ENCODE measurements around the gene ANKRD13C. TPM values are rescaled to one million over a fixed set of nuclear protein-coding genes. Genes with fewer than 3 reads are reported as not detected.

Gene ANKRD13C, protein sequence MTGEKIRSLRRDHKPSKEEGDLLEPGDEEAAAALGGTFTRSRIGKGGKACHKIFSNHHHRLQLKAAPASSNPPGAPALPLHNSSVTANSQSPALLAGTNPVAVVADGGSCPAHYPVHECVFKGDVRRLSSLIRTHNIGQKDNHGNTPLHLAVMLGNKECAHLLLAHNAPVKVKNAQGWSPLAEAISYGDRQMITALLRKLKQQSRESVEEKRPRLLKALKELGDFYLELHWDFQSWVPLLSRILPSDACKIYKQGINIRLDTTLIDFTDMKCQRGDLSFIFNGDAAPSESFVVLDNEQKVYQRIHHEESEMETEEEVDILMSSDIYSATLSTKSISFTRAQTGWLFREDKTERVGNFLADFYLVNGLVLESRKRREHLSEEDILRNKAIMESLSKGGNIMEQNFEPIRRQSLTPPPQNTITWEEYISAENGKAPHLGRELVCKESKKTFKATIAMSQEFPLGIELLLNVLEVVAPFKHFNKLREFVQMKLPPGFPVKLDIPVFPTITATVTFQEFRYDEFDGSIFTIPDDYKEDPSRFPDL
- total RNA-seq (2014; rRNA removed; shearing (Covaris generic)), result 44.9 and 48.8 TPM in 2 replicates

DNA sequence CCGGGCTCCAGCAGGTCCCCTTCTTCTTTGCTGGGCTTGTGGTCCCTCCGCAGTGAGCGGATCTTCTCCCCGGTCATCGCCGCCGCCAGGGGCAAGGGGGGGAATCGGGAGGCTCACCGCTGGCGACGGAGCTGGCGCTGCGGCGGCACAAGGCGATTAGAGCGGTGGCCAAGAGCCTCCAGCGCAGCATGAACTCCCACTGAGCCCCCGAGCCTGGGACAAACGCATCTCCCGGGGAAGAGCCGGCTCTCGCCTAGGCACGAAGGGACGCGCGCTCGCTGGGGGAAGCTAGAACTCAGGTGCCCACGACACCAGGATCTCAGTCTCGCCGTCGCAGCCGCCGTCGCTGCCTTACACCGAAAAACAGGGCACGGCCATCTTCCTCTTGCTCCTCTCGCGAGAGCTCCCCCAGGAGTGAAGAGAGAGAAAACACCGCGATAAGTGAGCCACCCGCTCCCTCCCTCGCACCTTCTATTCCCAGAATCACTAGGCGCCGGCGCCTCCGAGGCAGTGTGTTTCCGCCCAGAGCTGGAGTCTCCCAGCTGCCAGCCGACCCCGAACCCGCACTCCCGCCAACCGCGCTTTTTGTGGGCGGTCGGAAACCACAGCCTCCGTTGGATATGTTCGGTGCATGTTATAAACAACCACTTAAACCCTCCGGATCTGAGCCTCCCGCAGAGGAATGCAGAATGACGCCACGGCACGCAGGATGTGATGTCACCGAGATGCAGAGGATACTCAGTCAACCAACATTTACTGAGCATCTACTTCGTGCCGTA is at the start of gene ANKRD13C:
ANKRD13C (minus strand) TSS at position 391 of the 779 bp plus-strand sequence; CDS start at position 77, 314 bp downstream.
- no peaks in the 10 kb centered on the region for H3K9me3 ChIP-seq (replicated peaks)
- H3K4me3 ChIP-seq, result peak within 1 kb of the TSS; percentile 90
- peak within 1 kb of the TSS; percentile 97 for H3K27ac ChIP-seq
- peaks cover 17% of the 10 kb centered on the region for H3K4me1 ChIP-seq (replicated peaks)
- peak; percentile 95 to 98 for DNase-seq (ENCODE audit: low read depth in 1 of 2, low spot score in 2 of 2)
- H3K36me3 ChIP-seq, result peaks cover 42% of the 10 kb centered on the region
- H3K27me3 ChIP-seq (replicated peaks), result no peaks in the 10 kb centered on the region

GRCh38 chr1:70403759-70404158 is 49.2 kb upstream of the ANKRD13C start:
- Histone ChIP-seq H3K4me3 (no peak overlapping the region), H3K9me3 (replicated peaks) (no peaks in the 10 kb centered on the region), H3K27ac (no peak overlapping the region), H3K4me1 (replicated peaks) (no peaks in the 10 kb centered on the region), H3K36me3 (no peaks in the 10 kb centered on the region), H3K27me3 (replicated peaks) (peaks cover 9% of the 10 kb centered on the region; the same call in 1 of the 2 replicates)
- no peak for DNase-seq (ENCODE audit: low read depth in 1 of 2, low spot score in 2 of 2)

DNA sequence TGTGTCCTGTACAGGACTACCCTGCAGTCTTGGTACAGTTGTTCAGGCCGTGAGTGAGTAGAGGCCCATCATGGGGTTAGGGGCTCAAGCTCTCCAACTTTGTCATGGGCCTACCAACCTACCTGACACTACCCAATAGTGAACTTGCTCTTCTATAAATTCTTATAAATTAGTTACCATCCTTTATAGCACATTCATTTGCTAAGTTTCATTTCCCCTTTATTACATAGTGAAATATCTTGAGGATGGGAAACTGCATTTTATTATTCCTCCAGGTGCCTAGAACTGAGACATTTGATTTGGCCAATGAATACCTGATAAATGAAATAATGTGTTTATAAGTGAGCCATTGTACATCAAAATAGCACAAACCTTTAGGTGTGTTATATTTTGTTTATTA is 47.5 kb upstream of the ANKRD13C start:
- no peak overlapping the region for H3K4me3 ChIP-seq
- H3K27ac ChIP-seq, result no peak overlapping the region
- H3K9me3 ChIP-seq (replicated peaks), result no peaks in the 10 kb centered on the region
- DNase-seq (ENCODE audit: low read depth in 1 of 2, low spot score in 2 of 2), result no peak
- peaks cover 9% of the 10 kb centered on the region; the same call in 1 of the 2 replicates for H3K27me3 ChIP-seq (replicated peaks)
- H3K4me1 ChIP-seq (replicated peaks), result no peaks in the 10 kb centered on the region
- no peaks in the 10 kb centered on the region for H3K36me3 ChIP-seq

DNA sequence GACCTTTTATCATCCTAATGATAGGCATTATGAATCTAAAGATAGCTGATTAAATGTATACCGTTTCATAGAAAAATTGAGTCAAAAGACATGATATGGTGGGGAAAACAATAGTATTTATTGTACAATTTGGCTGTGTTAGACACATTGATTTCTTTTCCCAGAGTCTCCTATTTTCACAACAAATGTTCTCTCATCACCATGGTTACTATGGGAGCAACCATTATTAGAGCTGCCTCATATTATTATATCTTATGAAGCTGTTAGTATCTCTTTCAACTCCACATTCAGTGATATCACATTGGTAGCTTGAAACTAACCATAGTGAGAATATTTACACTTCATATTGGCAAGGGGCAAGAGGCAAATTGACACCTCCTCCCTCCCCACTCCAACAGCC is 45.8 kb upstream of the ANKRD13C start:
- no peak for DNase-seq (ENCODE audit: low read depth in 1 of 2, low spot score in 2 of 2)
- H3K36me3 ChIP-seq, result no peaks in the 10 kb centered on the region
- H3K9me3 ChIP-seq (replicated peaks), result no peaks in the 10 kb centered on the region; the same call in 1 of the 2 replicates
- H3K4me1 ChIP-seq (replicated peaks), result no peaks in the 10 kb centered on the region
- H3K27me3 ChIP-seq (replicated peaks), result peaks cover 6% of the 10 kb centered on the region; the same call in 1 of the 2 replicates
- no peak overlapping the region for H3K27ac ChIP-seq
- H3K4me3 ChIP-seq, result no peak overlapping the region

DNA sequence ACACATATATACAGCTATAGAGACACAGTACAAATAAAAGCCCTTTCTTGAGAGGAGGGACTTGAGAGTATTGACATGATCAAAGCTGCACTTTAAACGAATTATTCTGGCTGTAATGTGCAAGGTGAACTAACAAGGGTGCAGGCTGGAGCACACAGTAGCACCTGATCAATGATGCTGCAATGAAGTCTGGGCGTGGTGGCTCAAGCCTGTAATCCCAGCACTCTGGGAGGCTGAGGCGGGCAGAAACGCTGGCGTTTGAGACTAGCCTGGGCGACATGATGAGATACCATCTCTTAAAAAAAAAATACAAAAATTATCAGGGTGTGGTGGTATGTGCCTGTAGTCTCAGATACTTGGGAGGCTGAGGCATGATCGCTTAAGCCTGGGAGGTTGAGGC is 42.5 kb upstream of the ANKRD13C start:
- H3K4me3 ChIP-seq, result no peak overlapping the region
- peaks cover 4% of the 10 kb centered on the region; the same call in 1 of the 2 replicates for H3K27me3 ChIP-seq (replicated peaks)
- no peak overlapping the region for H3K27ac ChIP-seq
- no peaks in the 10 kb centered on the region for H3K36me3 ChIP-seq
- no peak for DNase-seq (ENCODE audit: low read depth in 1 of 2, low spot score in 2 of 2)
- H3K4me1 ChIP-seq (replicated peaks), result no peaks in the 10 kb centered on the region
- no peaks in the 10 kb centered on the region; the same call in 1 of the 2 replicates for H3K9me3 ChIP-seq (replicated peaks)

GRCh38 chr1:70396607-70397006 is 42.1 kb upstream of the ANKRD13C start:
- H3K36me3 ChIP-seq, result no peaks in the 10 kb centered on the region
- H3K27ac ChIP-seq, result no peak overlapping the region
- H3K4me1 ChIP-seq (replicated peaks), result no peaks in the 10 kb centered on the region
- H3K9me3 ChIP-seq (replicated peaks), result no peaks in the 10 kb centered on the region; the same call in 1 of the 2 replicates
- H3K27me3 ChIP-seq (replicated peaks), result peaks cover 4% of the 10 kb centered on the region; the same call in 1 of the 2 replicates
- DNase-seq (ENCODE audit: low read depth in 1 of 2, low spot score in 2 of 2), result no peak
- H3K4me3 ChIP-seq, result no peak overlapping the region

GRCh38 chr1:70392626-70393025 is 38.1 kb upstream of the ANKRD13C start:
- no peak overlapping the region for H3K27ac ChIP-seq
- no peaks in the 10 kb centered on the region for H3K36me3 ChIP-seq
- H3K4me3 ChIP-seq, result no peak overlapping the region
- H3K4me1 ChIP-seq (replicated peaks), result no peaks in the 10 kb centered on the region
- no peaks in the 10 kb centered on the region; the same call in 1 of the 2 replicates for H3K9me3 ChIP-seq (replicated peaks)
- DNase-seq (ENCODE audit: low read depth in 1 of 2, low spot score in 2 of 2), result no peak
- H3K27me3 ChIP-seq (replicated peaks), result no peaks in the 10 kb centered on the region; the same call in 1 of the 2 replicates

GRCh38 chr1:70387507-70387906 is 33.0 kb upstream of the ANKRD13C start:
- no peak overlapping the region for H3K27ac ChIP-seq
- H3K4me1 ChIP-seq (replicated peaks), result no peaks in the 10 kb centered on the region
- H3K4me3 ChIP-seq, result no peak overlapping the region
- no peaks in the 10 kb centered on the region for H3K36me3 ChIP-seq
- DNase-seq (ENCODE audit: low read depth in 1 of 2, low spot score in 2 of 2), result no peak
- H3K27me3 ChIP-seq (replicated peaks), result no peaks in the 10 kb centered on the region; the same call in 1 of the 2 replicates
- H3K9me3 ChIP-seq (replicated peaks), result no peaks in the 10 kb centered on the region

DNA sequence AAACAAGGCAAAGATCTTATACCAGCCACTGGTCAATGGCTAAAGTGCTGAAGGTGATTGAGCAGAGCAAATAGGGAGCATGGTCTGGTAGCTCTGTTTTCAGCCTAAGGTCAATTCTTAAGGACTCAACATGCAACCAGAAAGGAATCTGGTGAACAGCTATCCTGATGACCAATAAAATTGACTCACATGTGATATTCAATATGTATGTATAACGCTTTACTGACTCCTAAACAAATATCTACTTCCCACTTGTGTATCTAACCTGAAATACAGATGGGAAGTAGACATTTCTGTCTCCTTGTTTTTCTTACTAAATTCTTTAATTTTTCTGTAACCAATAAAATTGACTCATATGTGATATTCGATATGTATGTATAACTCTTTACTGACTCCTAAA is 31.6 kb upstream of the ANKRD13C start:
- no peak for DNase-seq (ENCODE audit: low read depth in 1 of 2, low spot score in 2 of 2)
- no peak overlapping the region for H3K27ac ChIP-seq
- H3K4me3 ChIP-seq, result no peak overlapping the region
- no peaks in the 10 kb centered on the region for H3K9me3 ChIP-seq (replicated peaks)
- H3K4me1 ChIP-seq (replicated peaks), result no peaks in the 10 kb centered on the region
- no peaks in the 10 kb centered on the region; the same call in 1 of the 2 replicates for H3K27me3 ChIP-seq (replicated peaks)
- H3K36me3 ChIP-seq, result no peaks in the 10 kb centered on the region

- Histone ChIP-seq H3K36me3 (no peaks in the 10 kb centered on the region), H3K27ac (no peak overlapping the region), H3K4me1 (replicated peaks) (no peaks in the 10 kb centered on the region), H3K27me3 (replicated peaks) (no peaks in the 10 kb centered on the region; the same call in 1 of the 2 replicates), H3K4me3 (no peak overlapping the region), H3K9me3 (replicated peaks) (no peaks in the 10 kb centered on the region)
- no peak for DNase-seq (ENCODE audit: low read depth in 1 of 2, low spot score in 2 of 2)
These were observed 31.0 kb upstream of the ANKRD13C start for GRCh38 chr1:70385477-70385876.

GRCh38 chr1:70384542-70384941 is 30.0 kb upstream of the ANKRD13C start:
- H3K4me1 ChIP-seq (replicated peaks), result no peaks in the 10 kb centered on the region

DNA sequence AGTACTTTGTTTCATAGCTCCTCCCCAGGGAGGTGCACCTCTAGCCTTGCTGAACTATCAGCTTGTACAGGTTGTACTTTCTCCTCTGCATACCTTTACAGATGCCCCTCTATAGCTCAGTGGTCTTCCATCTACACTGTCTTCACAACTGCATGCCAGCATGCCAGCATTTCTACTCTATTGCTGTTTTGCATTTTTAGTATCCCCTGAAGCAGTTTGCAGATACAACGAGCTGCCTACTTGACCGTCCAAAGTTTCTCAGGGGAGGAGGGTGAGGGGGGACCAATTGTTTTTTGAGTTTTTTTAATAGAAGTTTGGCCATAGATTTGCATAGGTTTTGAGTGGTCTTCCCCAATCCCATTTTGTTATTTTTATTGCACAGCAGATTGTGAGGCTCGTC is 29.0 kb upstream of the ANKRD13C start:
- Histone ChIP-seq H3K4me3 (no peak overlapping the region), H3K27me3 (replicated peaks) (no peaks in the 10 kb centered on the region), H3K27ac (no peak overlapping the region), H3K36me3 (no peaks in the 10 kb centered on the region), H3K4me1 (replicated peaks) (no peaks in the 10 kb centered on the region), H3K9me3 (replicated peaks) (no peaks in the 10 kb centered on the region)
- DNase-seq (ENCODE audit: low read depth in 1 of 2, low spot score in 2 of 2), result no peak

More at GRCh38 chr1:70384542-70384941, 30.0 kb upstream of the ANKRD13C start:
- H3K4me3 ChIP-seq, result no peak overlapping the region
- no peak for DNase-seq (ENCODE audit: low read depth in 1 of 2, low spot score in 2 of 2)
- no peaks in the 10 kb centered on the region; the same call in 1 of the 2 replicates for H3K27me3 ChIP-seq (replicated peaks)
- H3K9me3 ChIP-seq (replicated peaks), result no peaks in the 10 kb centered on the region
- H3K36me3 ChIP-seq, result no peaks in the 10 kb centered on the region
- no peak overlapping the region for H3K27ac ChIP-seq

- H3K27me3 ChIP-seq (replicated peaks), result no peaks in the 10 kb centered on the region
- H3K4me3 ChIP-seq, result no peak overlapping the region
- H3K9me3 ChIP-seq (replicated peaks), result no peaks in the 10 kb centered on the region
- no peaks in the 10 kb centered on the region for H3K36me3 ChIP-seq
- no peak for DNase-seq (ENCODE audit: low read depth in 1 of 2, low spot score in 2 of 2)
- H3K4me1 ChIP-seq (replicated peaks), result no peaks in the 10 kb centered on the region
- H3K27ac ChIP-seq, result no peak overlapping the region
These were observed 28.2 kb upstream of the ANKRD13C start for GRCh38 chr1:70382682-70383081.

Data from SJSA1 (cell line).